HG02610 (cell line): ENCODE data around the gene CCIN.

ENCODE experiments used
- ATAC-seq: cut with Tn5 transposase; IDR thresholded peaks from one replicate; pipeline ENCODE4 v1.9.1; 2021; ENCODE audit warnings: mild to moderate bottlenecking, moderate library complexity; ENCODE audit not compliant: unreplicated experiment

CCIN gene

DNA sequence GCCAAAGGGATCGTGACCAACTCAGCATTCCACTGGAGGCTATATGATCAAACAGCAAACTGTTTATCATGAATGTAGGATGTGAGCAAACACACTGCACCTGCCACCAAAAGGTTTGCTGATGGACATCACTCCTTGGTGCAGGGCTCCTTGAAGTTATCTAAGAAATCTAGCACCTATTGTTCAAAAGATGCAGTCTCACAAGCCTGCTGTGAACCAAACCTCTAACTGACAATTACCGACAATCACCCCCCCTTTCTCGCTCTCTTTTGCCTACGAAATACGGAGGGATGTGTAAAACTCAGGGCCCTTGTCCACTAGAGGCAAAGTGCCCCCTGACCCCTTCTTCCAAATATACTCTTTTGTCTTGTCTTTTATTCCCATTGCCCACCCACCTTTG, 19.0 kb downstream of the CCIN start:
- ATAC-seq = no peak

DNA sequence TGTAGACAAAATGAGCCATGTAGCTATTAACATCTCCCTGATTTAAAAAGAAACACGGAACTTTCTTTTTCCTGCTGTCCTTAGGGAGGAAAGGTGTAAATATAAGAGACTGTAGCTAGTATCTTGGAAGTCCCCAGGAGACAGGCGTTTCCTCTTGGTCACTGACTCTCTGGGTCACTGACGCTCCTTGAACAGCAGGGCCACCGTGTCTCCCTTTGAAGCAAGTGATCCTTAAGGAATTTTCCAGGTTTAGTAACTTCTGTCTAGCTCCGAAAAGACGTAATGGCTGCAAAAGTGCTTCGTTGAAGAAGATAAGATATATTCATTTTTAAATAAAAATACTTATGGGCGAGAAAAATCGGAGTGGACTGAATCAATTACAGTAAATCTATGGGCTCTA, 20.8 kb downstream of the CCIN start:
- no peak for ATAC-seq

GRCh38 chr9:36190388-36191289, 21.5 kb downstream of the CCIN start, which contains the start of gene CLTA:
Gene CLTA (plus strand): TSS chr9:36190921. CDS start chr9:36191057, 136 bp downstream.
- ATAC-seq = peak; percentile 98

GRCh38 chr9:36191290-36191645, 22.1 kb downstream of the CCIN start:
- peak; percentile 3 for ATAC-seq

DNA sequence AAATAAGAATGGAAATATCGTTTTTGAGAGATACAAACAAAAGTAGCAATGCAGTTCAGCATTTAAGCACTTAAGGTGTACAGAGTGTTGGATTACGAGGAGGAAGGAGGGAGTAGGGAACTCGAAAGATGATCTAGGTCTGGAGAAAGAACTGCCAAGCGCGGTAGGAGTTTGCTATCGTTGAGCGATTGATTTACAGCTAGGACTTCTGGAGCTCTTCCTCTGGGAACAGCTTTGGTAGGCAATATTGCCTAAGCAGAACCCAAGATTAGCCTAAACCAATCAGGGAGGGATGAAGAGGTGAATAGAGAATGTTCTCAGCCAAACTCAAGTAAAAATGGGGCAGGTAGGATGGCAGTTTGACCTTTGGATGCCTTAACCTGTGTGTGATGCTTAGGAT, 22.5 kb downstream of the CCIN start:
- no peak for ATAC-seq

DNA sequence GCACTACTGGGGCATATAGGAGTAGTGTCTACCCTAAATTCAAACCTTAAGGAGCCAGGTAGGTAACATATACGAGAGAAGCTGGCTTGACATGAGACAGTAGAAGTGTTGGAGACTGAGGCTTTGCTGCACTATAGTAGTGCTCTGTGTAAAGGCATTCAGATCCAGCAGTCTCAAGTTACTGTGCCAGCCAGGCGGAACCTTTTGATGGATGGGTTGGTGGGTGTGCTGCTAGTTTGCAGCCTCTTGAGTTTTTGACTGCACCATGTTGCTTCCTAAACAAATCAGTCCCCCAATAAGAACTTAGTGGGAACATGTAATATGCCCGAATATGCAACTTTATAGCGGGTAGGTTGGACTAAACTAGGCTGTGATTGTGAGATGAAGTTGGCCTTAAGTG, 23.0 kb downstream of the CCIN start:
- no peak for ATAC-seq

DNA sequence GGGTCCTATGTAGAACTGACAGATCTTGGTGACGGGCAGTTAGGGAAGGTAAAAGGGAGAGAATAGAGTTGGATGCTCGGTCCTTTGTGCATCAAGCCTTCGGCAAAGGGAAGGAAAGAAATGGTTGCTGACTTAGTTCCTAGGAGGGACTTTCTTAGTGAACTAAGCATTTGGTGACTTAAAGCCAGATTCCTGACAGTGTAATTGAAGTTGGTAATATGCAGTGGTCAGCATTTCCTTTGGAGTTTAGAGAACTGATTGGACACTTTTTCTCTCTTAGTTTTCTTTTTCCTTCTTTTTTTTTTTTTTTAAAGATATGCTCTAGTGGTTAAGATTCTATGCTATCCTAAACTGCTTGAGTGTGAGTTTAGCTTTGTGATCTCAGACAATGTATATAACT, 23.8 kb downstream of the CCIN start:
- no peak for ATAC-seq

DNA sequence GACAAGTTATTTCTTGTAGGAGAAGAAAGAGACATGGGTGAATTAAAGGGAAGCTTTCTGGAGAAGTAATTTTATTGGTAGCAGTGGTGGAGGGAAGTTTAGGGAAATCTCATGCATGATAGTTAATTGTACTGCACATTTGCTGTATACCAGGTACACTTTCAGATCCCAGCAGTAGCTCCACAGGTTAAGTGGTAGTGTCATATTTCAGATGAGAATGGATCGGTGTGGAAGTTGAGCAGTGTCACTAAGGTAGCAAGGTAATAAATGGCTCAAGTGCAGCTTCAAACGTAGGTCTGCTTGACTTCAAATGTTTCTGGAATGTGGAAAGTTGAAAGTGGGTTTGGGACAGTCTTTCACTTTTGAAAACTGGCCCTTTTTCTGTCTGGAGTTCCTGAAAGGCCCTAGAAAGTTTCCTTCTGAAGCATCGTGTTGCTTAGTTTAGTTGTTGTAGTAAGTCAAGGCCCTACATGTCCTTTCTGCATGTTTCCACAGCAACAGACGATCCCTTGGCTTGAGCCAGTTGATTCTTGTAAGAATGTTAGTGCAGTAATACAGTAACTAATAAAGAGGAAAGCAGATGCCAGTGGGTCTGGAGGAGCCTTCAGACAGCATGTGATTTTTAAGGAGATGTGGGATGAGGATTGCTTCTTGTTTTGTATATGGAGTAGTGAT, 25.3 kb downstream of the CCIN start:
- no peak for ATAC-seq

DNA sequence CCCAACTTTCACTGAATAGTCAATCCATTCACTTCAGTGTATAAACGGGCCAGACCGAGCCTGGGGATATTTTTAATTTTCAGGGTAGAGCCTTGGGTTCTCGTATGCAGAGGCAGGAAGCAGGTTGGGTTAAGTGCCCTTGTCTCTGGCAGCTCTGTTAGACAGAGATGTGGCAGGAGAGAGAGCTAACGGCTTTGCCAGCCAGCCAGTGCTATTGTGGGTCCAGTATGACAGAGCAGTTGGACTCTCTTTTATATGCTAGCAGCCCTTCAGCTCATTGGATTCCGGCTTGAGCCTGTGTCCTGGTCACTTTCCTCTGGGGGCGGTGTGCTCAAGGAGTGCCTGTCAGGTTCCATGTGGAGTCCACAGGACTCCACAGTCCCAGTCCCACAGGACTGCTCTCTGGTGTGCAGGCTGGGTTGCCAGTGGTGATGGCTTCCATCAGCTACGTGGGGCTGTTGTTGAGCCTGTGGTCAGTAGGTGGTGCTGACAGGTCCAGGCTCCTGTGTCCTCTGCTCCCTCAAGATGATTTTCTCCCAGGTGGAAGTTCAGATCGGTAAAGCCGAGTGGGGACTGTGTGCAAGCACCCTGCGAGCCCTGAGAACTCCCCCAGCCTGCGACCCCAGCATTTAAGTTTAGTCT, 35.8 kb downstream of the CCIN start:
- no peak for ATAC-seq

- ATAC-seq = no peak
Measured at GRCh38 chr9:36207016-36207415, 37.8 kb downstream of the CCIN start.

- no peak for ATAC-seq
Measured at GRCh38 chr9:36207546-36208012, 38.4 kb downstream of the CCIN start.

DNA sequence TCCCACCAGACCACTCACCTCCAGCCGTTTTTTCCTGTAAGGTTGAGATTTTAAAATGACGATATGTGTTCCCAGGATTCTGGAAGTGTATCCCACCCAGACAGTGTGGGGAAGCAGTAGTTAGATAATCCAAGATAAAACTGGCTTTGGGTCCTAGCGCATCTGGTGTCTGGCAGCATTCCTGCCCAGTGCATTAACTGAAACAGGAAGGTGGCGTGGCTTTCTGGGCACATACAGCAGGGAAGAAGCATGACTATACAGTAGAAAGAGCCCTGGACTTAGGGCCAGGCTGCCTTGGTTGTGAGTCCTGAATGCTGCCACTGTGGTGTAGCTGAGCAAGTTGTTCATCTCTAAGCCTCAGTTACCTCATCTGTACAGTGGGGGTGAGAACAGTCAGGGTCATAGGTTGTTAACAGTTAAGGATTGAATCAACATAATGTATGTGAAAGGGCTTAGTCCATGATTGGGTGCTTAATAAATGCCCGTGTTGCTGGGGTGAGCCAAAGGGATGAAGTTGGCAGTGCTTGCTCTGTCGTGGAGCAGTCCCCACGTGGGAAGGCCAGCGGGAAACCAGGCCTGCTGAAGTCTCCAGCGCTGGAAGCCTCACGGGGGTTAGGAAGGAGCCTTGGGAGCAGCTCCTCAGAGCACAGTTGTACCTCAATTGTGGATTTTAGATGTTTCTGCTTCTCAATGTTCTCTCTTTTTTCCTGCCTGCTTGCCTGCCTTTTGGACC, 39.5 kb downstream of the CCIN start:
- ATAC-seq = no peak

GRCh38 chr9:36210722-36211121, 41.5 kb downstream of the CCIN start:
- no peak for ATAC-seq

DNA sequence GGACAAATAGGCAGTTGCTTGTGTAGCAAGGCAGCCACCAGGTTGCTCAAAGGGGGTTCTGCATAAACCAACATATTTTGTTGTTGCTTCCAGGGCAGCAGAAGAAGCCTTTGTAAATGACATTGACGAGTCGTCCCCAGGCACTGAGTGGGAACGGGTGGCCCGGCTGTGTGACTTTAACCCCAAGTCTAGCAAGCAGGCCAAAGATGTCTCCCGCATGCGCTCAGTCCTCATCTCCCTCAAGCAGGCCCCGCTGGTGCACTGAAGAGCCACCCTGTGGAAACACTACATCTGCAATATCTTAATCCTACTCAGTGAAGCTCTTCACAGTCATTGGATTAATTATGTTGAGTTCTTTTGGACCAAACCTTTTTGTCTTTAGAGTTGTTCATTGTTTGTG, 42.3 kb downstream of the CCIN start:
- ATAC-seq = no peak

- ATAC-seq = no peak
Measured at GRCh38 chr9:36213387-36213786, 44.2 kb downstream of the CCIN start.

GRCh38 chr9:36213989-36214388, 44.8 kb downstream of the CCIN start:
- ATAC-seq = no peak

- no peak for ATAC-seq
Measured at GRCh38 chr9:36214571-36214970, 45.4 kb downstream of the CCIN start.

- ATAC-seq = no peak
Measured at GRCh38 chr9:36217256-36217968, 48.2 kb downstream of the CCIN start.

GRCh38 chr9:36218011-36218410, 48.8 kb downstream of the CCIN start:
- no peak for ATAC-seq

DNA sequence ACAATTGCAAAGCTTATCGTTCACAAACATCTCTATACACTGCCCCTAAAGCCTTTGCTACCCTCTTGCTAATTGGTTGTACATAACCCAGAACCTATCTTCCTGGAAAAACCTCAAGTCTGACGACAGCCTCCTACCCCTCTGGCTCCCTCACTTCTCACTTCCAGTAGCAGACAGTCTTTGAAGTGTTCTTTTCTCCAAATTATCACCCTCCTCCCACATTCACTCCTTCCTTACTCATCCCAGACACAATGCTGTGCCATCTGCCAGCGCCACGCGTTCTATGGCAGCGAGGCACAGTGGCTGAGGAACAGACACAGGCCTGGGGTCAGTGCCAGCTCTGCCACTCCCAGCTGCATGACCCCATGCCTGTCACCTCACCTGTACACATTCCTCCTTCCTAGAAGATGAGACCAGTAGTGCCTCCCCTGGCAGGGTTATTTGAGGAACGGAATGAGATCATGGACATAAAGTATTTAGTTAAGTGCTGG, 49.3 kb downstream of the CCIN start:
- ATAC-seq = no peak
